ENCODE data around the gene GGTLC3.
"Not testable (repeated sequence)": the region's sequence is repeated elsewhere in the genome, so short reads cannot be mapped to it uniquely, and the experiment has no call there.

GGTLC3 gene

DNA sequence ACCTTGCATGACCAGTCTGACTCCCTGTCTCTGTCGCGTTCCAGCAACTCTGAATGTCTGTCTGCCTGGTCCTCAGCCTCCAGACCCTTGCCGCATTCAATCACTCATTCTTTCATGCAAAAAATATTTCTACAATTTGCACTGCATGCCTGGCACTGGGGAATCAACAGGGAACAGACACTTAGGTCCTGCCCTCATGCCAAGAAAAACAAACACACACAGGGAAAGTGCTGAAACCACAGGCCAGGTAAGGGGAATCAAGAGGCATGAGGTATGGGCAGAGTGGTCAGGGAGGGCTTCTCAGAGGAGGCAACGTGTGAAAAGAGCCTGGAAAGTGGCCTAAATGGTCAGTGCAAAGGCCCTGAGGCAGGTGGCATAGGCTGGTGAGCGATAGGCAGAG, at the start of gene GGTLC3:
GGTLC3 (minus strand) TSS at position 101 of the 400 bp plus-strand sequence. CDS start 264 bp downstream, outside the sequence.
- DNase-seq = not testable (repeated sequence)

DNA sequence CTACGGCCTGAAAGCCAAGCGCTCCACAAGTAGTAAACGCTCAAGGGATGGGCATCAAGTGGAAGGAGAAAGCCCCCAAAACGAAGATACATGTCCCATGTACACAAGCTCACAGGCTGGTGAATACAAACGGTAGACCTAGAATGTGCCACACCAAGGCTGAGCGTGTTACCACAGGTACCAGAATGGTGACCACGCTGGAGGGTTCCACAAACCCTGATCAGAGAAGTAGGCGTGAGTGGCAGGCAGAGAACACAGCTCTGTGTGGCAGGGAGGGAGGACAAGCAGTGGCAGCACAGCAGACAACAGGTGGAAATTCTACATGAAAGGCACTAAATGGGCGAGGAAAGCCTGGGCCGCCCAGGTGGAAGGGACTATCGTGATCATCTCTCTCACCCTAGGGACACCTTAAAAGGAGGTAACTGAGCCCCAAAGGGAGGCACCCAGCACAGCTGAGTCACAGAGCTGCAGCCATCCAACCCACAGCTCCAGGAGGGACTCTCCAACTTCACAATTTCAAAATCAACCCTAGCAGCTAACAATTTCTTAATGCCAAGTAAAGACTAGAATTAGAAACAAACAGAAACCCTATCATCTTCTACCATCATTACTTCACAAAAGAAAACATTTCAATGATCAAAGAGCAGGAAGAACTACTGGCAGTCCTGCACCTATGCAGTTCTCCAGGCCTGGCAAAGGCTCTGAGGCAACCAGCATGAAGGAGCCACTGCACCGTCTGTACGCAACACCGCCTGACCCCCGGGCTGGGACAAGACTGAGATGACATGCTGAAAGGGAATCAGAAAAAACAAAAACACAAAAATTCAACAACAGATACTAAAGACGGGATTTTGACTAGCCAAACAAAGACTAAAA, 42.4 kb upstream of the GGTLC3 start:
- not testable (repeated sequence) for DNase-seq

DNA sequence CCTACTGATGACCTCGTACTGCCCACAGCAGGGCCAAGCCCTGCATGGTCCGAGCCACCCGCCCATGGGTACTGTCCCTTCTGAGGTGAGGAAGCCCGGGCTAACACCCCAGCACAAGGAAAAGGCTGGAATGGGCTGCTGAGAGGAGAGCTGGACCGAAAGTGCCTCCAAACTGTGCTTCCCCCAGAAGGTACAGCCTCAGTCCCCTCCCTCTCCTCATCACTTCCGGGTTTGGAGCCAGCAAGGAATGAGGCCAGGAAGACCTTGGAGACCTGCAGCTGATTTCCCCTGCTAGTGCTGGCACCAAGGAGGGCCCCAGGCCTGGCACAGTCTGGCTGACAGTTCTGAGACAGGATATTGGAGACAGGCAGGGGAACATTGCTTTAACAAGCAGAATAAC, 41.0 kb upstream of the GGTLC3 start:
- not testable (repeated sequence) for DNase-seq

DNA sequence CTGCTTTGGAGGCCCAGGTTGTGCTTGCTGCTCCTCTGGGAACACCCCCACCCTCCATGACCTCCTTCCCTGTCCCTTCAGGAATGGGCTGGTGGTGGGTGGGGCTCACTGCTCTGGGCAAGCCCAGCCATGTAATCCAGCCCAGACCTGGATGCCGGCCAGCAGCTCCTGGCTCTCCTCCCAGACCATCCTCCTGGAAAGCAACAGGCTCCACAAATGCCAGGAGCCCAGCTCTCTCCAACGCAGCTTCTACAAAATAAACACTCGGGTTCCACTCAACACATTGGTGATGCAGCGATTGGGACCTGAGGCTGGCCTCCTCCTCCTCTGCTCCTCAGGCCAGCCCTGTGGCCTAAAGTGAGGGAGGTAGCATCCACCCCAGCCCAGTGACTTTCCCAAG, 40.6 kb upstream of the GGTLC3 start:
- DNase-seq = not testable (repeated sequence)

DNA sequence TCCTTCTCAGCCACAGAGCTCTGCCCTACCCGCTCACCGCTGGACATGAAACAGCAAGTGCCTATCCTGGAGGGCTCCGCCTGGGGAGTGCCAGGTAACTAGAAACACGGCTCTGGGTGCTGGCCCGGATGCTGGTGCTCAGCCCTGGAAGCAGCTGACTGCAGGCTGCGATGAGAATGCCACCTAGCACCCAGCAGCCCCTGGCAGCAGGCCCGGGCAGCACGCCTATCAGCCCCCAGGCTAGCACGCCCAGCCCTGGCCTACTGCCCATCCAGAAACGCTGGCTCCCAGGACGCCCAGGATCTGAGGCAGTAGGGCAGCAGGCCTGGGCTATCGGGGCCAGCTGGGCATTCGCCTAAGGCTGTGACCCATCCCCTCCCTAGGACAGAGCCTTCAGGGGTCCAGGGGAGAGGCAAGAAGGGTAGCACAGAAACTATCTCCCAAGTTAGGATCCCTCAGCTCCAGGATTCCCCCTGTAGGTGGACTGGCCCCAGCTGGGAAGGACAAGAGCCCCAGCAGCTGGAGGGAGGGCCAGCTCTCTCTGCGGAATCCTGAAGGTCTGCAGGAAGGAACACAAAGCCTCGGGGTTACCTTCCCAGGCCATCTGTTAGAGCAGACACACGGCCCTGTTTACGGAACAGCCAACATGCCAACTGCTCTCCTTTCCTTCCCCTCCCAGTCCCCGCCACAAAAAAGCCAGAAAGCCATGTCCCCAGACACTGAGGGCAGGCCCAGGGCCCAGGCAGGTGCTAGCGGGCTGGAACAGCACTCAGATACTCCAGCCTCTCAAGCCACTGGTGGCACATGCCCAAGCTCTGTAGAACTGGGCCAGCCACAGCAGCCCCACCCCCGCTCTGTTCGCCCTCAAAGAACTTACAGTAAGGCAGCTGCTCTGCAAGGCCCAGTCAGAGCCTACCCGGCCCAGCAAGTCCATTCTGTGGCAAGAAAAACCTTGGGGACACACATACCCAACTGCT, 36.6 kb upstream of the GGTLC3 start:
- not testable (repeated sequence) for DNase-seq

DNA sequence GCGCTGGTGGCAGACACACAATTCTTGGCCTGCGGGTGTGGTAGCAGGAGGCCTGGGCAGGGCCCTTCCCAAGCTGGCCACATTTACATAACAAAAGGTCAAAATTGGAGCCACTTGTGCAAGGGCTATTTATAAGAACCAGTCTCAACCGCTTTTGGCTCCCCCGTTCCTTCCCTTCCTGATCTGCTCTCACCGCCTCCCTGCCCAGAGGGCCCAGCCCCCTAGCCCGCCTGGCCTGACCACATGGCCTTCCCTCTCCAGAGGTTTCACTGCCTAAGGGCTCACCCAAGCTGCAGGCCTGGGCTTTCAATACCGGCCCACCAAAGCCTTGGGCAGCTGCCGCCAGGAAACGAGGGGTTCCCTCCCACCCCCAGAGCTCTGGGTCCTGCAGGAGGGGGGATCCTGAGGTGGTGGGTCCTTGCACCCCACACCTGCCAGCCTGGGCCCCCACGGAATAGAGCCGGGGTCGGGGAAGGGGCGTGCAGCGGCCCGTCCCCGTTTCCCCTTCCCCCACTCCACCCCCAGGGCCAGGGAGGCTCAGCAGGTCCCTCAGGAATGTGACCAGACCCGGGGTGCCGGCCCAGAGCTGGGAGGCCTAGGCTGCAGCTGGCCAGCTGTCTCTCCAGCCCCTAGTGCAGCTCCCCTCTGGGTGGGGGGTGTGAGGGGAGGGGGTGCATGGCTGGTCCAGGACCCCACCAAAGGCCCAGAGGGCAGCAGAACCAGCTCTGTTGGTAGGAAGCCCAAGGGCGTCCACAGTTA, 35.1 kb upstream of the GGTLC3 start:
- not testable (repeated sequence) for DNase-seq

DNA sequence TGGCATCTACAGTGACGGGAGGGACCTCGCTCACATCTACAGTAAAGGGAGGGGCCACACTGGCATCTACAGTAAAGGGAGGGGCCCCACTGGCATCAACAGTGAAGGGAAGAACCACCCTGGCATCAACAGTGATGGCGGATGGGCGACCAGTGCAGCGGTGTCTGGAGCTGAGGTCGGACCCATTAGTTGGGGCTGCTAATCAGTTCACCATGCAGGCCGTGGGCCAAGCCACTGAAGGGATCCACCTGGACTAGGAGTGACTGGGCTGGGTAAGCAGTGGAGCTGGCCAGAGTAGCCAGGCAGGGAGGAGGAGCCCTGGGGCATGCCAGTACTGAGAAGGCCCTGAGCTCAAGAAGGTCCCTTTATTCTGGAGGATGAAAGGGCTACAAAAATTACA, 33.1 kb upstream of the GGTLC3 start:
- not testable (repeated sequence) for DNase-seq

DNA sequence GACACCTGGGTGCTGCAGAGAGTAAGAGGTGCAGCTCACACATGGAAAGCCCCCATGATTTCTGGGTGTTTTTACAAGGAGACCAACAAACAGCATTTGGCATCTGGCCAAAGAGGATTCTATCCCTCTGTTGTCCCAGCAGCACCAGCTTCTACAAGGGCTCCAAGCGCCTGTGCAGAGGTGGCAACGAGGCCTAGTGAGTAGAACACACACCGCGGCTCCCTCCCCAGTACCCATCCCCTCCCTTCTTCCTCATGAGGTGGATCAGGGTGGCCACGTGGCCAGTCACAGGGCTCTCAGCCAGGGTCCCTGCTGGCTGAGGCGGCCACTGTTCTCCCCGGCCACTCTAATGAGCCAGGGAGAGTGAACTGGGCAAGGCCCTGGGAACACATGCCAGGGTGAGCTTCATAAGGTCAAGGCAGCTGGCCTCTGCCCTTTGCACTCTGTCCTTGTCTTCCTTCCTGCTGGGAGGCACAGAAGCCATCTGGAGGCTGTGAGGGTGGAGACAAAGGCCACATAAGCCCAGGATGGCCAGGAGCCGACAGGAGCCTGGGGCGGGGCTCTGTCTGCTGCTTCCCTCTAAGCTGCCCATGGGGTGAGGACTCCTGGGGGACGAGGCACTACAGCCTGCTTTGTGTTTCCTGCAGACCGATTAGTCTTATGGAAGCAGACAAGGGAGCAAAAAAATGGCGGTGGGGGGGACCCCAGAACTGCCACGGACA, 31.7 kb upstream of the GGTLC3 start:
- not testable (repeated sequence) for DNase-seq

DNA sequence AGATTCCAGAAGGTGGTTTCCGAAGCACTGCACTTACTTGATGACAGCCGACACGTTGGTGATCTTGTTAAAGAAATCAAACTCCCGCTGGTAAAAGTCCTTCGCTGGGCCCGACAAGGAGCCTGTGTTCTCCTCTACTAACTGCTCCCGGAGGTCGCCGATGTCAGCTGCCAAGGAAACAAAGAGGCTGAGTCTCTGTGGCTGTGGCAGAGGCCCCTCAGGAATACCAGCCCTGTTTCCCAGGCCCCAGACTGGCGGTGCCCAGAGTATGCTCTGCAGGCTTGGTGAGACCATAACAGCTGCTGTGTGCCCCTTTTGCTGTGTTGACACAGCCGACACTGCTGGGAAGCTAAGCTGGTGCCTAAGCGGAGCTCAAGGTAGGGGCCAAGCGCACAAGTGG, 26.7 kb upstream of the GGTLC3 start:
- DNase-seq = not testable (repeated sequence)

DNA sequence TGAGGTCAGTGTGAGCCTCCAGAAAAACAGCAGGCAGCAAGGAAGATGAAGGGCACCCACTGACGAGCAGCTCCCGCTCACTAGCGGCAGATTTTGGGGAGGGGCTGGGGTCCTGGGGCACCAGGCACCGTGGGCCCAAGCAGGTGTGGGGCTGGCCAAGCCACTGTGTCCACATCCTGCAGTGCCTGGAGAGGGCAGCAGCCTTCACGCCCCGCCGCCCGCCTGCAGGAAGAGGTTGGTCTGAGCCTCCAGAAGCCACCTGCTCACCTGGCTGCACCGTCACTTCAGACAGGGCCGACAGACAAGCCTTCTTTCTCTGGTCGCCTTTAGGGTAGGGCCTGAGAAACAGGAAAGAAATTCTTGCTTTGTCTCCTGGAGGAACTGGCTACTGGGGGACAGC, 25.4 kb upstream of the GGTLC3 start:
- not testable (repeated sequence) for DNase-seq

DNA sequence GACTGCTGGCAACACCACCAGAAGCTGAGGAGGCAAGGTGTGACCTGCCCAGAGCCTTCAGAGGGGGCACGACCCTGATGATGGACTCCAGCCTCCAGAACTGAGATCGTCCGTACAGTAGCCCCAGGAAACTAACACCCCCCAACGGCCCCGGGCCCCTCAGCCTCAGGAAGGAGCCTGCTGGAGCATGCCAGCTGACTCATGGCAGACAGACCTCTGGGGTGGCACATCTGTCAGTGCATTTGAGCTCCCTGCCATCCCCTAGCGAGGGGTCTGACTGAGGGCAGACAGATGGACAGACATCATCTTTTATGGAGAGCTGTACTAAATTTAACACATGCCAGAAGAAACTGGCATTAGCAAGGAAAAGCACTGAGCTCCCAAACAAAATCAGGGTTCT, 22.0 kb upstream of the GGTLC3 start:
- DNase-seq = not testable (repeated sequence)

DNA sequence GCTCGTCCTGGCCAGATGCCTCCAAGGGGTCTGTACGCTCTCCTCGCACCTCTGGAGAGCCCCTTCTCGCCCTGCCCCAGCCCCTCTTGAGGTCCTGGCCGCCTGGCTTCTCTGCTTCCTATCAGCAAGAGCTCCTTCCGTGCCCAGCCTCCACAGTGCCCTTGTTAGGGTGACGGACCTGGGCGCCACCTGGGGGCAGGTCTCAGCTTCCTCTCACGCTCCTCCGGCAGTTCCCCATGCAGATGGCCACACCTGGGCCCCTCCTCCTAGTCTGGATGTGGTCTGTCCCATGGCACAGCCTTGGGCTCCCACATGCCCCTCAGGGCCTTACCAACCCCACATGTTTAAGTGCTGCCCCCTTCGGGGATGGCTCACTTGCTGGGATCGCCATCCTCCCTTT, 16.4 kb upstream of the GGTLC3 start:
- not testable (repeated sequence) for DNase-seq

DNA sequence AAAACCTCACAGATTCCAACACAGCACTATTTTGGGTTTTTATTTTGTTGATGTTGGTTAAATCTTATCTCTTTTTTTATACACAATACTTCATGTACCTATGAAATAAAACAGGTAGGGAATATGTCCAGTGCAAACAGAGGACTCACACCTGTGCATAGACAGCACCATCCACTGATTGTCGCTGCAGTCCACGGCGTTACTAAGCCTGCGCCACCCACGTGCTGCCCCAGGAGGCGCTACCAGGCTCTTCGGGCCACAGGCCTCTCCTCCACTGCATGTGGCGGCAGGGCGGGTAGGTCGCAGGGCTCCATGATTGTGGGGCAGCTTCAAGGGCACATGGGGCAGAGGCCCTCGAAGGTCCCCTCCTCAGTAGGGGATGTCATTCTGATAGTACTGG, 15.7 kb upstream of the GGTLC3 start:
- not testable (repeated sequence) for DNase-seq

DNA sequence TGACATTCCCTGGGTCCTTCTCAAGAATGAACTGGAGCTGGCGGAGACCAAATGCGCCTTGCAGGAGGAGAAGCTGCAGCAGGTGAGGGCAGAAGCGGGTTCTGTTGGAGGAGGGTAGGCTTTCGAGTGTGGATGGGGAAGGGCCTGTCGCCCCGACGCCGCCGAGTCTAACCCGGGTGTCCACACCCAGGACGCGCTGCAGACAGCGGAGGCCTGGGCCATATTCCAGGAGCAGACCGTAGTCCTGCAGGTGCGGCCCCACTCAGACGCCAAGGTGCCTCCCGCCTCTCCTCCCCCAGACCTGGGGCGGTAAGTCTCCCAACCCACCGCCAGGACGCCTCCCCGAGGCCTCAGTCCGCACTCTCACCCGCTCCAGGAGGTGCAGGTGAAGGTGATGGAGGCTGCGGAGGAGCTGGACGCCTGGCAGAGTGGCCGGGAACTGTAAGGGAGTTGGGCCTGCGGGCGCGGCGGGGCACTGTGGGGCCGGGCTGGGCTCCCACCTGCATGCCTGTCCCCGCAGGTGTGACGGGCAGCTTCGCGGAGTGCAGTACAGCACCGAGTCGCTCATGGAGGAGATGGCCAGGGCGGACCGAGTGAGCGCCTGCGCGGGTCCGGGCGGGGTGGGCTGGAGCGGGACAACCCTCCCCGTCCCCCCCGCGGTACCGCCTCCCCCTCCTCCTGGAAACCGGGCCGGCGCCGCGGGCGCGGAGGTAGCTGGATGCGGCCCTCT, 11.6 kb upstream of the GGTLC3 start:
- DNase-seq = not testable (repeated sequence)

DNA sequence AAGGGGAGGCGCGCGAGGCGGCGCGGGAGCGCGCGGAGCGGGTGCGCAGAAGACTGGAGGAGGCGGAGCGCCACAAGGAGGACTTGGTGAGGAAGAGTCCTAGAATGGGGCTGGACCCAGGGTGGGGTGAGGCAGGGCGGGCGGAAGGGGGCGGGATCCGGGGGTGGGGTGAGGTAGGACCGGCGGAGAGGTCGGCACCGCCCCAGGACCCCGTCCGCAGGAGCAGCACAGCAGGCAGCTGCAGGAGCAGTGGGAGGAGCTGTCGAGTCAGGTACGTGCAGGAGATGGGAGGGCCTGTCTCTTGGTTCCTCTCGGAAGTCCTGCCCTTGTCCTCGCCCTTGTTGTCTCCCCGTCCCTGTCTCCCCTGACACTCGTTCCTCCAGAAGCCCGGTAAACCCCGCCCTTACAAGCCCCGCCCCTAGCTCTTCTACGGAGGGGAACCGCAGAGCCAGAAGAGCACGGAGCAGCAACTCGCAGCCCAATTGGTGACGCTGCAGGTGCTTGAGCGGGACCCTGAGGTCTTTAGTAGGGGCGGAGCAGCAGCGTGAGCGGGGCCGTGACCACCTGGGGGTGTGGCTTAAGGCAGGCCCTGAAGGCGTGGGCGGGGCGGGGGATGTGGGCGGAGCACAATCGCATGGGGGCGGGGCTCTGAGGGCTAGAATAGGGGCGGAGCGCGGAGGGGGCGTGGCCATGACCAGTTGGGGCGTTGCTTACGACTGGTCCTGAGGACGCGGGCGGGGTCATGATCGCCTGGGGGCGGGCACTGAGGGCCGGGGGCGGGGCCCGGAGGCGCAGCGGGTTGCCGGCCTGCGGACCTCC, 10.8 kb upstream of the GGTLC3 start:
- DNase-seq = not testable (repeated sequence)

DNA sequence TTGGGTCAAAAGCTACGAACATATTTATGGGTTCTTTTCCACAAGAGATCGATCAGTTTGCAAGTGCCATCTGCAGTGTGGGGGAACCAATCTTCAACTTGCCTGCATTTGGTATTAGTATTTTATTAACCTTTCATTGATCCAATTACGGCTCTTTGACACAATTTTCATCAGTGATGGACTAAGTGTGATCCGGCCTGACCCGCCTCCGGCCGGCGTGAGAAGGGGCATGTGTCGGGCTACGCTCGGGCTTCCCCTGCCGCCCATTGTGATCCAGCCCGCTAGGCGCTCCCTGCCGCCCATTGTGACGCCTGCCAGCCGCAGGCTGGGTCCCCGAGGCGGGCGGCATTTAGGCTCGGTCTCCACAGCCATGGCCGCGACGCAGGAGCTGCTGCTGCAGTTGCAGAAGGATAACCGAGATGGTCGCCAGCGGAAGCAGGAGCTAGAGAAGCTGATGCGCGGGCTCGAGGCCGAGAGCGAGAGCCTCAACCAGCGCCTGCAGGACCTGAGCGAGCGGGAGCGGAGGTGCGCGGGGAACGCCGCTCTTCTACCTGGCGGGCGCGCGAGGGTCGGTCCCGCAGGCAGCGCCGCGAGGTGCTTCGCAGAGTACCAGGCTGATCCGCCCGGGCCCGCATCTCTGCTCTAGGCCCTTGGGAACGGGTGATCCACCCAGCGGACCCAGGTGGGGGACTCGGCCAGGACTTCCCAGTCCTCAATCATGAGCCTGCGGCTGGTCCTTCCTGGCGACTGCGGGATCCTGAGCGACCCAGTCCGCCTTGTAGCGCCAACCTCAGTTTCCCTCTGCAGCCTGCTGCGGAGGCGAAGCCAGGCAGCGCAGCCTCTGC, 10.0 kb upstream of the GGTLC3 start, which contains the start of gene TMEM191B:
TMEM191B (plus strand) TSS at position 51 of the 845 bp plus-strand sequence; CDS start at position 230, 179 bp downstream.
- DNase-seq = not testable (repeated sequence)

DNA sequence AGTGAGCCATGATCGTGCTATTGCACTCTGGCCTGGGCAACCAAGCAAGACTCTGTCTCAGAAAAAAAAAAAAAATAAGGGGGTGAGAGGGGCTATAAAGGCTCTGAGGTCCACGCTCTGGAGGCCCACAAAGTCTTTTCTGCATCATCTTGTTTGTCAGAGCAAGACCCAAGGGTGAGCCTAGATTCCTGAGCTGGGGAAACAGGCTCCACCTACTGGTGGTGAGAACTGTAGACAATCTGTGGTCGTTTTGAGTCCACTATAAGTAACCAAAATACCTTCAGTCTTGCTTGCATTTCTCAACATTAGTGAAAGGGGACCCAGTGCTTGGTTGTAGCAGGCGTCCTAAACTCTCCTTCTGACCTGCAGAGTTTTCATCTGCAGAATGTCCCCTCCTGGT, 5.4 kb upstream of the GGTLC3 start:
- DNase-seq = not testable (repeated sequence)

DNA sequence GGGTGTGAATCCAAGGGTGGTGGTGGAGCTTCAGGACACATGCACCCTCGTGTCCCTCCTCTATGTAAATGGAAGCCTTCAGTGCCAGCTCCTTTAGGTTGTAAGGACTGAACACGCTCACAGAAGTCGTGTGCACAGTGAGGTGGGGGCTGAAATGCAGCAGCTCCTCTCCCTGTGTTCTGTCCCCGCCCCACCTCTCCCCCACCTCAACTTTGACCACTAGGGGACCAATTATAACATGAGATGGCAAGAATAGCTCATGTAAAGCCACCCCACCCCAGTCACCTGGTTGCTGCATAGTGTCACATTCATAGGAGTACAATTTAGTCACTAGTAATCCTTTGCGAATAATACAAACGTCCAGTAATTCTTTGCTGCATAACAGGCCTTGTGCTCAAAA, 4.8 kb upstream of the GGTLC3 start:
- not testable (repeated sequence) for DNase-seq
